Ovary (tissue), 3 donors: ENCODE data around the gene ANKK1.

ENCODE experiments used
- CTCF ChIP-seq, 3 donors: fragments of 450-650 bp in 2 of 3; fragments of 200-600 bp in 1 of 3; IDR thresholded peaks; one replicate each; pipeline versions ENCODE4 v1.5.1 to v1.8.0; 2016 to 2022; ENCODE audit warnings: antibody characterized with exemption in 3 of 3, mild to moderate bottlenecking in 1 of 3
- EP300 ChIP-seq: sonication (generic); formaldehyde crosslinking; IDR thresholded peaks from one replicate; pipeline ENCODE4 v1.6.1; 2017; ENCODE audit warnings: antibody characterized with exemption
- POLR2A ChIP-seq: fragments of 450-650 bp; IDR thresholded peaks from one replicate; pipeline ENCODE4 v1.6.1; 2017; ENCODE audit warnings: antibody characterized with exemption, mild to moderate bottlenecking, moderate library complexity
- donor health status: DM: no; HTN: no; CAD: no.

GRCh38 chr11:113387605-113388211, at the start of gene ANKK1:
- no peak for TF ChIP-seq CTCF (IDR thresholded peaks at IDR 0.05)
- no peak for TF ChIP-seq POLR2A
- TF ChIP-seq EP300, result no peak
